8988T (cell line): ENCODE data around the gene FAM13B.

Experiments used
- DNase-seq: peaks from one replicate; pipeline ENCODE4 v3.0.0; 2011

Gene FAM13B

DNA sequence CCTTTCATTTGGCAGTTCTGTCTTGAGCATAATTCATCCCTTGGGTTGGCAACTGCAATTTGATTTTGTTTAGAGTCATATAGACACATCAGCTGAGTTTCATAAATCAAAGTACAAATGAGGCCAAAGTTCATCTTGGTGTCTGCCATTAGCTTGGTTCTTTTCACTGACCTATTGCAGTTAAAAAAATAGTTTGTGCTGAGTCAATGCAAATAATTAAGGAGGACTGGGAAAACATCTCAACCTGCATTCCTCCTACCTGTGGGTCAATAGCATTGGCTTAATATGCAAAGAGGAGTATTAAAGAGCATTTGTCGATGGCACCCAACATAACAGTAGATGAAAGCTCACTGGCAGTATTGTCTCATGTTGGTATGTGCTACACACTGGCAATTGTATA lies 142.0 kb downstream of the FAM13B start:
- no peak for DNase-seq

- DNase-seq: no peak
These were observed 143.8 kb downstream of the FAM13B start, which contains the start of gene PKD2L2 for GRCh38 chr5:137888863-137889759. Gene PKD2L2 (plus strand): TSS chr5:137889457. CDS start chr5:137889492, 35 bp downstream.

DNA sequence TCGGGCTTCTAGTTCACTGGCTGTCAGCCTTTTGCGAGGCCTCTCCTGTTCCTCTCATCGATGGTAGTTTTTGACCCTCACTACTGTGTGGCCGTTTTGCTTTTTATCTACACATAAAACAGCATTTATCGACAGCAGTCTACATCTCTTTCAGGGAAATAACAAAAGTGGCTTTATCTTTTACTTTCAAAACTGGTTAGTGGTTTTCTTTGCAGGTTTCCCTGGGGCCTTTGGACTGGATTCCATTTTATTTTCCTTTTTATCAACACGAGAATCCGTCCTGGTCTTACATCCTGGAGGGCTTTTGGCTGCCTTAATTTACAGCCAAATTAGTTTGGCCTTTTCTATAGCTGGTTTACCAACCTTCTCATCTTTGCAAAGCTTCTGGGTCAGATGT lies 144.4 kb downstream of the FAM13B start:
- no peak for DNase-seq
